NB4 (cell line): Measurements from ENCODE around the gene TMEM63A.
"Not testable (repeated sequence)": the region's sequence is repeated elsewhere in the genome, so short reads cannot be mapped to it uniquely, and the experiment has no call there.

ENCODE experiments used
- DNase-seq: peaks from one replicate; pipeline ENCODE4 v3.0.0; 2010; ENCODE audit warnings: low read depth
- H3K4me3 ChIP-seq: one replicate; pipeline ENCODE4 v1.5.1; 2011; ENCODE audit warnings: mild to moderate bottlenecking, low read depth, low read length, moderate library complexity
- CTCF ChIP-seq: IDR thresholded peaks from one replicate; pipeline ENCODE4 v1.5.1; 2012; ENCODE audit warnings: low read depth, low read length
- MYC ChIP-seq: IDR thresholded peaks from 2 replicates; pipeline ENCODE4 v1.6.1; 2011; ENCODE audit warnings: low read depth, low read length
- POLR2A ChIP-seq: IDR thresholded peaks from 2 replicates; pipeline ENCODE4 v1.6.1; 2011; ENCODE audit warnings: mild to moderate bottlenecking; ENCODE audit not compliant: insufficient read length; ENCODE audit errors: extremely low read depth
- TF ChIP-seq, protein P1 (sequence below): IDR thresholded peaks from 2 replicates; pipeline ENCODE4 v1.6.1; 2011; ENCODE audit warnings: low read depth, low read length

Gene TMEM63A

DNA sequence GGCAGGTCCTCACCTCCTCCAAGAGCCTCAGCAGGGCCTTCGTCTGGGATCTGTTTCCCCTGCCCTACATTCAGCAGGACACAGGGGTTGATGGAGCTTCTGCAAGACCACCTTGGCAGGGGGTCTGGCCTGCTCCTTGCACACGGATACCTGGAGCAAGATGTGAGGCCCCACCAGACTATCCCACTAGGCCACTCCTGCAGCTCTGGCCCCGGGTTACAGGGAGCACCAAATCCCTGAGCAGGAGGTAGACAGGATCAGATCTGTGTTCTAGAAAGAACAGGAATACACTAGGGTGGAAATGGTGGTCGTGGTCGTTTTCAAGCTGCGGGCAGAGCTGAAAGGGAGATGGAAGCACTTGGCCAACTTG lies 38.8 kb downstream of the TMEM63A start:
- H3K4me3 ChIP-seq = no peak overlapping the region
- no peak for DNase-seq
- TF ChIP-seq POLR2A (no peak), CTCF (no peak), MYC (no peak)
- TF ChIP-seq, protein P1, sequence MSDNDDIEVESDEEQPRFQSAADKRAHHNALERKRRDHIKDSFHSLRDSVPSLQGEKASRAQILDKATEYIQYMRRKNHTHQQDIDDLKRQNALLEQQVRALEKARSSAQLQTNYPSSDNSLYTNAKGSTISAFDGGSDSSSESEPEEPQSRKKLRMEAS = no peak

- TF ChIP-seq MYC (no peak), POLR2A (no peak), CTCF (no peak)
- TF ChIP-seq, protein P1 = no peak
- DNase-seq = no peak
These were observed 39.3 kb downstream of the TMEM63A start for GRCh38 chr1:225842788-225843425.

GRCh38 chr1:225842074-225842473 lies 40.1 kb downstream of the TMEM63A start:
- DNase-seq = no peak
- TF ChIP-seq POLR2A = no peak
- TF ChIP-seq CTCF = no peak
- no peak for TF ChIP-seq MYC
- TF ChIP-seq, protein P1 = no peak
- H3K4me3 ChIP-seq = no peak overlapping the region

More at GRCh38 chr1:225842788-225843425, 39.3 kb downstream of the TMEM63A start:
- H3K4me3 ChIP-seq = no peak overlapping the region

- DNase-seq = no peak
- no peak for TF ChIP-seq MYC
- no peak for TF ChIP-seq POLR2A
- TF ChIP-seq, protein P1 = no peak
- TF ChIP-seq CTCF = no peak
- H3K4me3 ChIP-seq = no peak overlapping the region
These were observed 41.5 kb downstream of the TMEM63A start for GRCh38 chr1:225840713-225841112.

GRCh38 chr1:225840223-225840610 lies 42.0 kb downstream of the TMEM63A start:
- no peak for DNase-seq
- TF ChIP-seq CTCF = no peak
- TF ChIP-seq MYC = no peak
- TF ChIP-seq, protein P1 = no peak
- no peak for TF ChIP-seq POLR2A

GRCh38 chr1:225838793-225839192 lies 43.4 kb downstream of the TMEM63A start:
- no peak for DNase-seq
- TF ChIP-seq POLR2A (no peak), CTCF (no peak), MYC (no peak)
- TF ChIP-seq, protein P1 = no peak
- no peak overlapping the region for H3K4me3 ChIP-seq

More at GRCh38 chr1:225840223-225840610, 42.0 kb downstream of the TMEM63A start:
- no peak overlapping the region for H3K4me3 ChIP-seq

DNA sequence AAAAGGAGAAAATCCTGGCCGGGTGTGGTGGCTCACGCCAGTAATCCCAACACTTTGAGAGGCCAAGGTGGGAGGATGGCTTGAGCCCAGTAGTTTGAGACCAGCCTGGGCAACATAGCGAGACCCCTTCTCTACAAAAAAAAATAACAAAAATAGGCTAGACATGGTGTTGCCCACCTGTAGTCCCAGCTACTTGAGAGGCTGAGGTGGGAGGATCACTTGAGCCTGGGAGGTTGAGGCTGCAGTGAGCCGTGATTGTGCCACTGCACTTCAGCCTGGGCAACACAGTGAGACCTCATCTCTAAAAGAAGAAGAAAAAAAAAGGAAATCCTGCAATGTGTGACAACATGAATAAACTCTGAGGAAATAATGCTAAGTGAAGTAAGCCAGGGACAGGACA lies 45.9 kb downstream of the TMEM63A start:
- not testable (repeated sequence) for H3K4me3 ChIP-seq, DNase-seq
